Mesodermal cell (in vitro differentiated cells): ENCODE measurements around the gene KIRREL3.

ENCODE experiments used
- H3K27ac ChIP-seq: 2 replicates; pipeline ENCODE4 v1.7.0; 2013; ENCODE audit warnings: mild to moderate bottlenecking, low read depth, low read length, moderate library complexity; ENCODE audit not compliant: severe bottlenecking
- H3K36me3 ChIP-seq: 2 replicates; pipeline ENCODE4 v1.7.1; 2013; ENCODE audit warnings: mild to moderate bottlenecking, low read length, moderate library complexity; ENCODE audit not compliant: control insufficient read depth, insufficient read depth
- H3K4me1 ChIP-seq: one replicate; pipeline ENCODE4 v1.7.1; 2013; ENCODE audit warnings: mild to moderate bottlenecking, low read length; ENCODE audit not compliant: insufficient read depth, control insufficient read depth, poor library complexity, severe bottlenecking
- H3K4me3 ChIP-seq: 2 replicates; pipeline ENCODE4 v1.7.0; 2013; ENCODE audit warnings: low read length, control low read depth, mild to moderate bottlenecking; ENCODE audit not compliant: insufficient read depth, poor library complexity, severe bottlenecking; ENCODE audit errors: extremely low read depth
- H3K9me3 ChIP-seq: 2 replicates; pipeline ENCODE4 v1.7.1; 2013; ENCODE audit warnings: mild to moderate bottlenecking, low read length, moderate library complexity; ENCODE audit not compliant: control insufficient read depth
- WGBS, 2 experiments: methylation state at CpG; one replicate each; pipeline ENCODE4 v1.1.5; 2013; ENCODE audit warnings: missing lambda C conversion rate in 2 of 2; ENCODE audit not compliant: insufficient coverage in 2 of 2; 5-methylcytosine and 5-hydroxymethylcytosine counted together

KIRREL3 gene

GRCh38 chr11:126844789-126845188 lies 155.8 kb downstream of the KIRREL3 start:
- Histone ChIP-seq H3K4me1 (peaks cover 9% of the 10 kb centered on the region), H3K36me3 (no peaks in the 10 kb centered on the region)

GRCh38 chr11:126843096-126843495 lies 157.5 kb downstream of the KIRREL3 start:
- H3K4me3 ChIP-seq, result no peak overlapping the region
- H3K4me1 ChIP-seq, result peaks cover 22% of the 10 kb centered on the region
- no peak overlapping the region for H3K27ac ChIP-seq
- no peaks in the 10 kb centered on the region for H3K9me3 ChIP-seq
- 85 to 92% methylated on average over 3 to 5 of the region's 5 CpGs for WGBS, 2 experiments
- no peaks in the 10 kb centered on the region for H3K36me3 ChIP-seq

More at GRCh38 chr11:126844789-126845188, 155.8 kb downstream of the KIRREL3 start:
- H3K9me3 ChIP-seq, result no peaks in the 10 kb centered on the region
- WGBS, 2 experiments, result 60 to 100% methylated on average over 2 of the region's 2 CpGs
- no peak overlapping the region for H3K27ac ChIP-seq
- H3K4me3 ChIP-seq, result no peak overlapping the region

GRCh38 chr11:126841999-126842398 lies 158.6 kb downstream of the KIRREL3 start:
- no peaks in the 10 kb centered on the region for H3K9me3 ChIP-seq
- no peaks in the 10 kb centered on the region for H3K36me3 ChIP-seq
- H3K27ac ChIP-seq, result no peak overlapping the region
- H3K4me1 ChIP-seq, result peaks cover 22% of the 10 kb centered on the region
- H3K4me3 ChIP-seq, result no peak overlapping the region
- 50 to 77% methylated on average over 3 to 6 of the region's 6 CpGs for WGBS, 2 experiments

GRCh38 chr11:126840975-126841374 lies 159.6 kb downstream of the KIRREL3 start:
- WGBS, 2 experiments, result 90 to 100% methylated on average over 2 of the region's 3 CpGs
- no peak overlapping the region for H3K27ac ChIP-seq
- peaks cover 22% of the 10 kb centered on the region for H3K4me1 ChIP-seq
- H3K36me3 ChIP-seq, result no peaks in the 10 kb centered on the region
- H3K9me3 ChIP-seq, result peaks cover under 1% of the 10 kb centered on the region
- no peak overlapping the region for H3K4me3 ChIP-seq

GRCh38 chr11:126840201-126840886 lies 160.2 kb downstream of the KIRREL3 start:
- Histone ChIP-seq H3K36me3 (no peaks in the 10 kb centered on the region), H3K4me1 (peaks cover 22% of the 10 kb centered on the region), H3K9me3 (peaks cover 5% of the 10 kb centered on the region), H3K4me3 (no peak overlapping the region), H3K27ac (peak overlapping the region; percentile 78)
- WGBS, 2 experiments, result 82% methylated on average over 3 of the region's 7 CpGs; no CpG with 5 or more reads in 1 of the 2 experiments

- Histone ChIP-seq H3K4me1 (peaks cover 22% of the 10 kb centered on the region), H3K4me3 (no peak overlapping the region), H3K27ac (peak overlapping the region; percentile 78), H3K36me3 (no peaks in the 10 kb centered on the region), H3K9me3 (peaks cover 5% of the 10 kb centered on the region)
- 90 to 96% methylated on average over 2 to 3 of the region's 7 CpGs for WGBS, 2 experiments
These were observed 161.1 kb downstream of the KIRREL3 start for GRCh38 chr11:126839496-126839895.

GRCh38 chr11:126838779-126839178 lies 161.8 kb downstream of the KIRREL3 start:
- 92 to 100% methylated on average over 3 to 4 of the region's 5 CpGs for WGBS, 2 experiments
- H3K9me3 ChIP-seq, result peaks cover 5% of the 10 kb centered on the region
- H3K4me3 ChIP-seq, result no peak overlapping the region
- no peak overlapping the region for H3K27ac ChIP-seq
- H3K36me3 ChIP-seq, result no peaks in the 10 kb centered on the region
- H3K4me1 ChIP-seq, result peaks cover 25% of the 10 kb centered on the region

GRCh38 chr11:126837581-126837980 lies 163.0 kb downstream of the KIRREL3 start:
- Histone ChIP-seq H3K4me1 (peaks cover 28% of the 10 kb centered on the region), H3K4me3 (no peak overlapping the region), H3K27ac (no peak overlapping the region), H3K36me3 (no peaks in the 10 kb centered on the region), H3K9me3 (peaks cover 5% of the 10 kb centered on the region)
- 100% methylated on average over 2 of the region's 3 CpGs; no CpG with 5 or more reads in 1 of the 2 experiments for WGBS, 2 experiments

GRCh38 chr11:126834573-126834972 lies 166.0 kb downstream of the KIRREL3 start:
- Histone ChIP-seq H3K4me3 (no peak overlapping the region), H3K9me3 (peaks cover 5% of the 10 kb centered on the region), H3K27ac (no peak overlapping the region), H3K36me3 (no peaks in the 10 kb centered on the region), H3K4me1 (peaks cover 19% of the 10 kb centered on the region)
- 93 to 94% methylated on average over 4 to 7 of the region's 8 CpGs for WGBS, 2 experiments

GRCh38 chr11:126834149-126834548 lies 166.4 kb downstream of the KIRREL3 start:
- Histone ChIP-seq H3K9me3 (peaks cover 5% of the 10 kb centered on the region), H3K4me1 (peaks cover 15% of the 10 kb centered on the region), H3K4me3 (no peak overlapping the region), H3K36me3 (no peaks in the 10 kb centered on the region), H3K27ac (no peak overlapping the region)
- 93 to 94% methylated on average over 3 to 5 of the region's 5 CpGs for WGBS, 2 experiments

- no peak overlapping the region for H3K27ac ChIP-seq
- peaks cover 9% of the 10 kb centered on the region for H3K4me1 ChIP-seq
- no peak overlapping the region for H3K4me3 ChIP-seq
- H3K36me3 ChIP-seq, result no peaks in the 10 kb centered on the region
- peaks cover 5% of the 10 kb centered on the region for H3K9me3 ChIP-seq
- WGBS, 2 experiments, result 91 to 100% methylated on average over 1 of the region's 1 CpG
These were observed 167.5 kb downstream of the KIRREL3 start for GRCh38 chr11:126833065-126833464.
